ENCODE data around the gene EEF1A1.
"Not testable (repeated sequence)": the region's sequence is repeated elsewhere in the genome, so short reads cannot be mapped to it uniquely, and the experiment has no call there.

The EEF1A1 gene

DNA sequence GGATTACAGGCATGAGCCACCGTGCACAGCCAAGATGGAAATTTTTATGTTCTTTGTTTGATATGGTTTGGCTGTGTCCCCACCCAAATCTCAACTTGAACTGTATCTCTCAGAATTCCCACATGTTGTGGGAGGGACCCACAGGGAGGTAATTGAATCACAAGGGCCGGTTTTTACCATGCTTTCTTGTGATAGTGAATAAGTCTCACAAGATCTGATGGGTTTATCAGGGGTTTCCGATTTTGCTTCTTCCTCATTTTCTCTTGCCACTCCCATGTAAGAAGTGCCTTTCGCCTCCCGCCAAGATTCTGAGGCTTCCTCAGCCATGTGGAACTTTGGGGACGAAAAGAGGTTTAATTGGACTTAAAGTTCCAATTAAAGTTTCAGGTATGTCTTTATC lies 14.6 kb downstream of the EEF1A1 start:
- no peak for DNase-seq (ENCODE audit: low read depth)
- TF ChIP-seq, protein P1, sequence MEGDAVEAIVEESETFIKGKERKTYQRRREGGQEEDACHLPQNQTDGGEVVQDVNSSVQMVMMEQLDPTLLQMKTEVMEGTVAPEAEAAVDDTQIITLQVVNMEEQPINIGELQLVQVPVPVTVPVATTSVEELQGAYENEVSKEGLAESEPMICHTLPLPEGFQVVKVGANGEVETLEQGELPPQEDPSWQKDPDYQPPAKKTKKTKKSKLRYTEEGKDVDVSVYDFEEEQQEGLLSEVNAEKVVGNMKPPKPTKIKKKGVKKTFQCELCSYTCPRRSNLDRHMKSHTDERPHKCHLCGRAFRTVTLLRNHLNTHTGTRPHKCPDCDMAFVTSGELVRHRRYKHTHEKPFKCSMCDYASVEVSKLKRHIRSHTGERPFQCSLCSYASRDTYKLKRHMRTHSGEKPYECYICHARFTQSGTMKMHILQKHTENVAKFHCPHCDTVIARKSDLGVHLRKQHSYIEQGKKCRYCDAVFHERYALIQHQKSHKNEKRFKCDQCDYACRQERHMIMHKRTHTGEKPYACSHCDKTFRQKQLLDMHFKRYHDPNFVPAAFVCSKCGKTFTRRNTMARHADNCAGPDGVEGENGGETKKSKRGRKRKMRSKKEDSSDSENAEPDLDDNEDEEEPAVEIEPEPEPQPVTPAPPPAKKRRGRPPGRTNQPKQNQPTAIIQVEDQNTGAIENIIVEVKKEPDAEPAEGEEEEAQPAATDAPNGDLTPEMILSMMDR (conservative IDR thresholded peaks at IDR 0.05; ENCODE audit: low read depth, low read length): no peak
- H3K4me3 ChIP-seq (ENCODE audit: low read length): no peak overlapping the region

DNA sequence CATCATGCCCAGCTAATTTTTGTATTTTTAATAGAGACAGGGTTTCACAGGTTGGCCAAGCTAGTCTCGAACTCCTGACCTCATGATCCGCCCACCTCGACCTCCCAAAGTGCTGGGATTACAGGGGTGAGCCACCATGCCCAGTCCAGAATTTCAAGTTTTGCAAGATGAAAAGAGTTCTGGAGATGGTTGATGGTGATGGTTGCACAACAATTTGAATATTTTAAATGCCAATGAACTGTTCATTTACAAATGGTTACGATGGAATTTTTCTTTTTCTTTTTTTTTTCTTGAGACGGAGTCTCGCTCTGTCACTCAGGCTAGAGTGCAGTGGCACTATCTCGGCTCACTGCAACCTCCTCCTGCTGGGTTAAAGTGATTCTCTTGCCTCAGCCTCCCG lies 15.1 kb downstream of the EEF1A1 start:
- H3K4me3 ChIP-seq (ENCODE audit: low read length); DNase-seq (ENCODE audit: low read depth): not testable (repeated sequence)

DNA sequence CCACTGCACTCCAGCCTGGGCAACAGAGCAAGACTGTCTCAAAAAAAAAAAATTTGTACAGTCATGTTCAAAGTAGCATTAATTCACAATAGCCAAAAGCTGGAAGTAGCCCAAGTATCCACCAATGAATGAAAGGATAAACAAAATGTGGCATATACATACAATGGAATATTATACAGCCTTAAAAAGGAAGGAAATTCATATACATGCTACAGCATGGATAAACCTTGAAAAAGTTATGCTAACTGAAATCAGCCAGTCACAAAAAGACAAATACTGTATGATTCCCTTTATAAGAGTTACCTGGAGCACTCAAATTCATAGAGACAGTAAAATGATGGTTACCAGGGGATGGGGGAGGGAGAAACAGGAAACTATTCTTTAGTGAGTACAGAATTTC lies 15.7 kb downstream of the EEF1A1 start:
- TF ChIP-seq, protein P1 (conservative IDR thresholded peaks at IDR 0.05; ENCODE audit: low read depth, low read length): no peak
- no peak for DNase-seq (ENCODE audit: low read depth)
- H3K4me3 ChIP-seq (ENCODE audit: low read length): no peak overlapping the region

- TF ChIP-seq, protein P1 (conservative IDR thresholded peaks at IDR 0.05; ENCODE audit: low read depth, low read length): no peak
- no peak overlapping the region for H3K4me3 ChIP-seq (ENCODE audit: low read length)
- DNase-seq (ENCODE audit: low read depth): no peak
These were observed 16.7 kb downstream of the EEF1A1 start for GRCh38 chr6:73504160-73504559.

DNA sequence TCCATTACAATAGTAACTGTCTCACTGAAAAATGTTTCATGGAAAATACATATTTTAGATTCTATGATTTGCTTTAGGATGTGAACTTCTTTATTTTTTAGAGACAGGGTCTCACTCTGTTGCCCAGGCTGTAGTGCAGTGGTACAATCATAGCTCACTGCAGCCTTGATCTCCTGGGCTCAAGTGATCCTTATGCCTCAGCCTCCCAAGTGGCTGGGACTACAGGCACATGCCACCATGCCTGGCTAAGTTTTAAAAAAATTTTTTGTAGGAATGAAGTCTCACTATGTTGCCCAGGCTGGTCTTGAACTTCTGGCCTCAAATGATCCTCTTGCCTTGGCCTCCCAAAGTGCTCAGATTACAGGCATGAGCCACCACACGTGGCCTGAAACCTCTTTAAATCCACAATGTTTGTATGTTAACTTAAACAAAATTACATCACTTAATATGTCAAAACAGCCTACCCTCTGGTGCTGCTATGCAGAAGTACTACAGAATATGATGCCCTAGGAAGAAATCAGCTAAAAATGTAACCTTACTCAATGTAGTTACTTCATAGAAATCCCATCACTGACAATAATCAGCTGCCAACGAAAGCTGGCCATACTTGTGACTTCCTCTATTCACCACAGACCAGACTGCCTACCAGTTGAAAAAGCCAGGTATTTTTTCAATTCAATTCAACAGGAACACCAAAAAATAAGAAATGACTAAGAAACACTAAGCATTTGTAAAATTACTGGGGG lies 17.6 kb downstream of the EEF1A1 start:
- TF ChIP-seq, protein P1 (conservative IDR thresholded peaks at IDR 0.05; ENCODE audit: low read depth, low read length): no peak
- DNase-seq (ENCODE audit: low read depth): no peak

DNA sequence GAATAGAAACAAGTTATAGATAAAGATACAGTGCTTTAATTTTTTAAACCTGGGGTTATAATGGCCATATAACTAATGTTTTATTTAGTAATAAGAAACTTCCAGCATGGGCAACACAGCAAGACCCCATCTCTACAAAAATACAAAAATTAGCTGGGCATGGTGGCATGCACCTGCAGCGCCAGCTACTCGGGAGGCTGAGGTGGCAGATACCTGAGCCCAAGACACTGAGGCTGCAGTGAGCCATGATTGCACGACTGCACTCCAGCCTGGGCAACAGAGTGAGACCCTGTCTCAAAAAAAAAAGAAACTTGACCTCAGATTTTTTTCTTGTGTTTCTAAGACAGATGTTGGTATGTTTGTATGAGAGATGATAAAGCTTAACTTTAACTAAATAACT lies 22.9 kb downstream of the EEF1A1 start:
- no peak overlapping the region for H3K4me3 ChIP-seq (ENCODE audit: low read length)
- TF ChIP-seq, protein P1 (conservative IDR thresholded peaks at IDR 0.05; ENCODE audit: low read depth, low read length): no peak
- DNase-seq (ENCODE audit: low read depth): no peak

More for the DNA sequence above, 17.6 kb downstream of the EEF1A1 start:
- no peak overlapping the region for H3K4me3 ChIP-seq (ENCODE audit: low read length)

DNA sequence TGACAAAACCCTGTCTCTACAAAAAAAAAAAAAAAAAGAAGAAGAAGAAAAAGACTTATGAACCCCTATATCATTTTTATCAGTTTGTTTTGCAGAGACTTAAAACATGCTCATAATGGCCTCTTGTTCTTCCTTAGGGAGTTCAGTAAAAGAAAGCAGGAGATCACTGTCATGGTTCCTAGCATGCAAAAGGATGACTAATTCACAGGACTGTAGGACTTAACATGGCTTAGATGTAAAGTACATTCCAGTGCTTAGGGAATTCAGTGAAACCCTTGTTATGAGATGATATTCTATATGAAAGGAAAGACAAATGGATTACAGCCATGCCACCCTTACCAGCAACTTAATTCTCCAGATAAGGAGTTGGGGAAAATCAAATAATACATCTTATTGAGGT lies 29.5 kb downstream of the EEF1A1 start:
- TF ChIP-seq, protein P1 (conservative IDR thresholded peaks at IDR 0.05; ENCODE audit: low read depth, low read length): no peak
- peak; percentile 52 for DNase-seq (ENCODE audit: low read depth)
- H3K4me3 ChIP-seq (ENCODE audit: low read length): no peak overlapping the region
